Stimulated activated CD4-positive, alpha-beta T cell treated with anti-CD3 and anti-CD28 coated beads, TNF-alpha, amount 100 ng/mL, for 1 hour (primary cell): ENCODE data around the gene XIRP1.
"Not testable (repeated sequence)": the region's sequence is repeated elsewhere in the genome, so short reads cannot be mapped to it uniquely, and the experiment has no call there.

Experiments
- DNase-seq, 3 donors: peaks; one replicate each; pipeline ENCODE4 v3.0.0-alpha.2; 2020; ENCODE audit warnings: low read depth in 3 of 3, low spot score in 1 of 3

Gene XIRP1

DNA sequence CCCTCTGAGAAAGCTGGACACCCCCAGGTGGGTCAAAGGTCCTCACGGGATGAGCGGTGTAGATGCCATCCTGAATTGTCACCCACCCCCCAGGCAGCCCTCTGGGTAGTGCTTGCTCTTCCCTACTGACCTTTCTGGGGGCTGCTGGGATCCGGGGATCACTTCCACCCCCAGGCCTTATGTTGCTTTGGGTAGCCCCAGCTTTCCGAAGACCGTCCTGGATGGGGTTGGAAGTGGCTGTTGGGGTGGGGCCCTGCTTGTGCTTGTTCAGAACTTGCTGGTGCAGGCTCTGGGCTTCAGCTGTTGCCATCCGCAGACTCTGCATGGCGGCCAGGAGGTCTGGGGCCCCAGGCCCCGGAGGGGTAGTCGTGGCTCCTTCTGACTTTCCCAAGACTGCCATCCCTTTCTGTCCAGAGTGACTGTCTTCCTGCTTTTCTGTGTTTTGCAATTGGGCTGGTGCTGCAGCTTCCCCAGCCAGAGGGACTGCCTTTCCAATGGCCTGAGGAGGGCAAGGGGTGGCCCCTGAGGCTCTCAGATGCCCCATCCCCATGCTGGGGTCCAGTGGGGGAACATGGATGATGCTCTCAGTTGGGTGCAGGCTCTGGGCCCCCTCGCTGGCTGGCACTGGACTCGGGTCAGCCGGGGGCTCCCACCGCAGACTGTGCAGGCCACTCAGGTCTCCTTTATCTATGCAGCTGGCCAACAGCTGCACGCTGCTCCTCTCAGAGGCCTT, 6.3 kb downstream of the XIRP1 start:
- no peak for DNase-seq

DNA sequence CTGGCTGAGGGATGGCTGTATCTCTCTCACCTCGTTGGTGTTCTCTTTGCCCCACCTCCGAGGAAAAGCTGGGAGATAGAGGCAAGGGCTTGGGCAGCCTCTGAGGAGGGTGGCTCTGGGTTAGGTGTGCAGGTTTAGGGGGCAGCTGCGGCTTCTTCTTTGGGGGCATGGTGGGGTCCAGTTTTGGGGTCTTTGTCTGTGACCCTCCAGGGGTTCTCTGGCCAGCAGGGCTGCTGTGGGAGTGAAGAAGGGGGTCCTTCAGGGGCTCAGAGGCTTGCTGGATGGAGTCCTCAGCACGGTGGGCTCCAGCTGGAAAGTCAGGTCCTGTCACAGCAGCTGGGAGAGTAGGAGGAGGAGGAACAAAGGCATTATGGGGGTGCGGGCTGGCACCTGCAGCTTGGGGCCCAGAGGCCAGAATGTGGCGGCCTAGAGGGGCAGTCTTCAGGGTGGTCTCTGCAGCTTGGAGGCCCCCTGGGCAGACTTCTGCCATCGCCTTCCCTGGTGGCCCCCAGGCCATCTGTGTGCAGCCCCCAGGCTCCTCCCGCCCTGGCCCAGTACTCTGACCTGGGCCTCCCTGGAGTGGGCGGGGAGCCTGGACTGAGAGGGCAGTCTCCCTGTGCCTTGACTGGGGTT, 7.0 kb downstream of the XIRP1 start:
- no peak for DNase-seq

DNA sequence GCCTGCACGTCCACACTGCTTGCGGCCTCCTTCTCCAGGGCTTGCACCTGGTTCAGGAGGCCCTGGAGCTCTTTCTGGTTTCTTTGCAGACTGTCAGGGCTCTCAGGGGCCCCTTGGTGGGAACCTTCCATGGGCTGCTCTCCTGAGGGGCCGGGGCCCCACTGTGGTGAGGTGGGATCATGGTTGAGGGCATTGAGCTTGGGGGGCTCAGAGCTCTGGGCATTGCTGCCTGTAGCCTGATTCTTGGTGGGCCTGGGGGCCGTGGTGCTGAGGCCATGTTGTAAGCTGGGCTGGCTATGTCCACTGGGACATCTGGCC, 7.5 kb downstream of the XIRP1 start:
- no peak for DNase-seq

DNA sequence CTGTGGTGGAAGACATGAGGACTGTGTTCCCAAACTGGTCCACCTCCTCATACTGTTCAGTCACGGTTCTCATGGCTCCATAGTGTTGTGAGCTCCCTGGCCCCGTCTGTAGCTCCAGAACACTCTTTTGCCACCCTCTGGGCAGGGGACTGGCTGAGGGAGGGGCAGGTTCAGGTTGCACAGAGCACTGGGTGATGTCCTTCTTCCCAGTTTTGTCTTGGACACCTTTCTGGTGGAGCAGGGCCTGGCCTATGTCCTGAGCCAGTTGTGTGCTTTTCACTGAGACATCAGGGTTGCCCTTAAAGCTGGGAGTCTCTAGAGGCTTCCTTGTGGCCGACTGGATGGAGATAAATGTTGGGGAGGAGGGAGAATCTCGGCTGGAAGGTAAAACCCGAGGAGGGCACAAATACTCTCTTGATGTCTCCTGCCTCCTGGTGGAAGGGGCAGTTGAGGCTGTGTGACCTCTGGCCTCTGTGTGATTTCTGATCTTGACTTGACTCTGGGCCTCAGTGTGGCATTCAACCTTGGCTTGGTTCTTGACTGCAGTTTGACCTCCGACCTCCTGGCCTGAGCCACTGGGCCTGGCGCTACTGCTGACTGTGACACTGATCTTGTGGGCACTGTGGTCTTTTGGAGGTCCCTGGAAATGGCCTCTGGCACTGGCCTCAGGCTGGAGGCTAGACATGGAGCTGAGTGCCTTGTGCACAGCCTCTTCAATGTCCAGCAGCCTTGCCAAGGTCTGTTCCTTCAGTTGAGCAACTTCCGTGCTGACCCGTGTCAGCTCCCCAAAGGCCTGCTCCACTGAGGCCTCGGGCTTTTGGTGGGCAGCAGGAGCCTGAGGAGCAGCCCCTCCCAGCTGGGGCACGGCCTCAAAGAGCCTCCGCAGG, 8.1 kb downstream of the XIRP1 start:
- no peak for DNase-seq

DNA sequence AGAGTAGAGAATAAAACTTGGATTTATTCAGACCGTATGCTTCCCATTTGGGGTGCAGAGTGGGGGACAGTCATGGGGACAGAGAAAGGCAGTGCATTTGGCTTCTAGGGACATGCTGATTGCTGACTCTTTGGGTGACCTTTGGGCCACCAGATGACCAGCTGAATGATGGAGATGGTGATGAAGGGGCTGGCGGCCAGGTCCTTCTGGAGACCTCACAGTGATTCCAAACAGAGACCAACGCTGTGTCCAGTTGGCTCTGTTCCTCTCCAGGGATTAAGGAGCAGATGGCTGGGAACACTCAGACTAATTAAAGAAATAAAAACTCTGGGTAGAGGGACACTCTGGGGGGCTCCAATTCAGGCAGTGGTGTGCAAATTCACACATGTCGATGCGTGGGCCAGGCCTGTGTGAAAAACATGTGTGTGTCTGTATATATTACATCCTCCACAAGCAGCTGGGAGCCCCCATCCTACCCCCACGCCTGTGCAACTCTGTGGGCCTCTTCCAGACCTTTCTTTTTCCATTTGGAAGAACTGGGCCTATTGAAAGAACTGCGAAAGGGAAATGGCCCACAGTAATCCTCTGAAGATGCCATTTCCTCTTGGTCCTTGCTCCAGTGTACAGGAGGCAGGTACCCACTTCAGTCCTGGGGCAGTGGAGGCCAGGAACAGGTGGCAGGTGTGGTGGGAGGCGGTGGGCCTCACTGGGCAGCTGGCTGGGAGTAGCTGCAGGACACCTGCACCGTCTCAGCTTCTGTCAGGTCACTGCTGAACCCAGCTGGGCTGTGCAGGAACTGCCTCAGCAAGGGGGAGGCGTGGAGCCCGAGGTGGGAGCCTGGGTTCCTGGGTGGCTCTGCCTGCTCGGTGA, 8.9 kb downstream of the XIRP1 start:
- DNase-seq: no peak

DNA sequence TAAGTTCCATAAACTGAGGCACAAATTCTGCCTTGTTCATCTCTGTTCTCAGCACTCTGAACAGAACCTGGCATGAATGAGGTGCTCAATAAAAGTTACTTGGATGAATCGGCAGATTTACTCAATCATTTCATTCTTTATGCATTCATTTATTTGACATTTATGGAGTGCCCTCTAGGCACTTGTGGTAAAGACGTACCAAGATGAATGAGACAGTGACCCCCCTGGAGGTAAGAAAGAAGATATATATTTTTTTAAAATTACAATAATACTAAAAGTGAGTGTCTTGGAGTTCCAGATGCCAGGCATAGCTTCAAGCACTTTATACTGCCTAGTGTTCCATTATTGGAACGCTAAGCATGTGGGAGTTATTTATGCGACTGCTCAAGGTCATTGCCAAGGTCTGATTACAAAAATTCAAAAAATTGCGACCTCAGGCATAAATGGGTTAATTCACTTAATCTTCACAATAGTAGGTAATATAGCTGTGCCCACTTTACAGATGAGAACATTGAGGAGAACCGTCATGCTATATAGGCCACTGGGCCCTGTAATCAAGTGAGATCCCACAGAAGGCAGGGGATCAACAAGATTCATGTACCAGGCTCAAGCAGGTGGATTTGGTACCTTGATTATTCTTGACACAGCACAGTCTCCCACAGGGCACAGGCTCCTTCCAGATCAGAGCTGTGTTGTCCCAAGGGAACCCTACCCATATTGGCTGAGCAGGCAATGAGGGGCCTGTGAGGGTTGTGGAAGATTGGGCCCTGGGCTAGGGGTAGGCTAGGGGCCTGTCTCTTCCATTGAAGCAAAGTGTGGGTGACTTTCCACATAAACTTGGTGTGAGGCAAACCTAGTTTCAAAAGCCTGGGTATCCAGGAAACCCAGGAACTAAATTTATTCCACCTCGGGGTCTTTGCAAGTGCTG, 10.7 kb downstream of the XIRP1 start:
- DNase-seq: no peak

DNA sequence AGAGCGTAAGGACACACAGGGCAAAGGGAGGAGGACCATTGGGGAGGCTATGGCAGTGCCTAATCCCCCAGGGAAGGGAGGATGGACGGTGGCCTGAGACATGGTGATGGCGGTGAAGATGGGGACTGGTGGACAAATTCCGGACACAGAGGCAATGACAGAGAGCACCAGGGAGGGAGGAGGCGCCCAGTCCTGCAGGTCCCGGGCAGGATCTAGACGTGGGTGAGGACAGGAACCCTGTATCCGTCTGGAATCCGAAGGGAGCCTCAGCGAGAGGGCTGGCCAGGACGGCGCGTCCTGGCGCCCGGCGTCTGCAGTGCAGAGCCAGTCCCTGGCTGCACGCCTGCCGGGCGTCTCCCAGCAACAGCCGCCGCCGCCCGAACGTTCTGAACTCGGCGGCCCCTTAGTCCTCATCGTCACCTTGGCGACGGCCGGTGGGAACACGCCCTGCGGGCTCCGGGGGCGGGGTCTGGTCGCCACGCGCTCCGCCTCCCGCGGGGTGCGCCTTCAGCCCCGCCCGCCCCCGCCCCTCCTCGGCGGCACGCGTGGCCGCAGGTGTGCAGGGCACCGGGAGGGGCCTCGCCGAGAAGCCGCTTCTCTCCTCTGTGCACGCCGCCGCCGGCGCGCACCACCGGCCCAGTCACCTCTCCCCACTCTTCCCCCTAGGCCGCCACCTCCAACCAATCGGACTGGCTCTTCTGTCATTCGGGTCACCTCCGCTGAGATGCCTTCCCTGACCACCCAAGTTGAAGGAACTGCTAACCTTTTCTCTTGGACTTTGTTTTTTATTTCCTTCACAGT, 11.6 kb downstream of the XIRP1 start:
- peak; percentile 66 to 77 (median 75) for DNase-seq

DNA sequence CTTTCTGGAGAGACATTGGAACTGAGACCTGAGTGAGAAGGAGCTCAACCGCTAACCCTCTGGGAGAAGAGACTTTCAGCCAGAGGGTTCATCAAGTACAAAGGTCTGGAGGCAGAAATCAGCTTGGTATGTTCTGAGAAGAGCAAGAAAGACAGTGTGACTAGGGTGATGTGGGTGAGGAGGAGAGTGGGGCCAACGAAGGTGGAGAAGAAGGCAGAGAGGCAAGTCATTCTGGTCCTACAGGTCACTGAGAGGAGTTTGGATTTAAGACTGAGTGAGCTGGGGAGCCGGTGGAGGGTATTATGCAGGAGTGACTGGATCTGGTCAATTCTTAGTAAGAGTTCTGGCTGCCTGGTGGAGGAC, 12.2 kb downstream of the XIRP1 start:
- no peak for DNase-seq

DNA sequence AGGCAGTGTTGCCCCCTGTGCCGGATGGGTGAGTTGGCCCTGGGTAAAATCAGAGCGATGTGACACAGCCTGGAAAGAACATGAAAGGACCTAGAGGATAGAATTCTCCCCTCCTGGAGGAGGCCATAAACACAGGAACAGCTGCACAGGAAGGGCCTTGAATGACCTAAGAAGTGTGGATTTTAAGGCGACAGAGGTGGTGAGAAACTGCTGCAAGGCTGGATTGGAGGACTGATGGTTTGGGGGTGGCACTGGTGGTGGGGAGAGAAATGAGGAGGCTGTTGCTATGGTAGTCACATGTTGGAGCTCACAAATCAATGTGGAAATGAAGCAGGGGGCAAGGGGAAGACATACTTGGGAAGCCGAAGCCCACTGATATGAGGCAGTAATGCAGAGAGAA, 13.8 kb downstream of the XIRP1 start:
- no peak for DNase-seq

DNA sequence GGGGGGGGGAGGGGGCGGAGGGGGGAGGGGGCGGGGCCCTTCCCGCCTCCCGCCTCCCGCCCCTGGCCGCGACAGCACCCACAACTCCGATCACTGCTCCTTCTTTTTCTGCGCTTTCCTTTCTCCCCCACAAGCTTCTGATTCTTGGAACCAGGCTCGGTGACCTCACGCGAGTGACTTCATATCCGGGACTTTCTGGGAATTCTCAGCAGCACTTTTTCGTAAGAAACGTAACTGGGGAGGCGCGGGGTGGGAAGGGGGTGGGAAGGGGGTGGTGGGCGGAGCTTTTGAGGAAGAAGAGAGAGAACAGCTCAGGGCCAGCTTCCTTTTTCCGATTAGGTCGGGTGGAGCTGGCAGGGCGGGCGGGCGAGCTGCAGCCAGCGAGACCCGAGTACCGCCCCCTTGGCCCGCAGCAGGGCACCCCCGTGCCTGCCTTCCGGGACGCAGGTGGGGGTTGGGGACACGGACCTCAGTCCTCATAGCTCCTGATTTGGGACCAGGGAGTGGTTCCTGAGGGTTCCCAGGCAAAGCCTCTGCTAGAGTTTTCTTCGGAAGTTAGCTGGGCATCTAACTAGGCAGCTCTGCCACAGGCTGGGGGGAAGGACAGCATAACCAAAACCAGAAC, 14.6 kb downstream of the XIRP1 start:
- DNase-seq: peak; percentile 17 to 47 (median 32)

DNA sequence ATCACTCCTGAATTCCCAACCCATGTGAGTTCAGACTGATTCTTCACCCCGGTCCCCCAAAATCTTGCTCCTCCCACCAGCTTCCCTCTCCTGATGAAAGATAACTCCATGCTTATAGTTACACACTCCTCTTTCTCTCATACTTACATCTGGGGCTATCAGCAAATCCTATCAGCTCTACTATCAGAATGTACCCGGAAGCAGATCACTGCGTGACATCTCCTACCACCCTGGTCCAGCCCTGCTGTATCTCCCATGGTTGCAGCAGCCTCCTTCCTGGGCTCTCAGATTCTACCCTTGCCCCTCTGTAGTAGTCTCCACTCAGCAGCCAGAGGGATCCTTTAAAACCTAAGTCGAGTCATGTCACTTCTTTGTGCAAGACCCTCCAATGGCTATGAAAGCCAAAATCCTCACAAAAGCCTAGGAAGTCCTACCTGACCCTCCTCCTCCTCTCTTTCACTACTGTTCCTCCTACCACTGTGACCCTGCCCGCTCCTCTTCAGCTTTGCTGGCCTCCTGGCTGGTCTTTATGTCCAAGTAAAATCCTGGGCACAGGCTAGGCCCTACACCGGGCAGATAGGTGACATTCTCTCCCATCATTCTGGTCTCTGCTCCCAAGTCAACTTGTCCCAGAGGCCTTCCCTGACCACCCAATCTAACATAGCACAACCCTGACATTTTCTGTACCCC, 16.2 kb downstream of the XIRP1 start:
- DNase-seq: no peak

DNA sequence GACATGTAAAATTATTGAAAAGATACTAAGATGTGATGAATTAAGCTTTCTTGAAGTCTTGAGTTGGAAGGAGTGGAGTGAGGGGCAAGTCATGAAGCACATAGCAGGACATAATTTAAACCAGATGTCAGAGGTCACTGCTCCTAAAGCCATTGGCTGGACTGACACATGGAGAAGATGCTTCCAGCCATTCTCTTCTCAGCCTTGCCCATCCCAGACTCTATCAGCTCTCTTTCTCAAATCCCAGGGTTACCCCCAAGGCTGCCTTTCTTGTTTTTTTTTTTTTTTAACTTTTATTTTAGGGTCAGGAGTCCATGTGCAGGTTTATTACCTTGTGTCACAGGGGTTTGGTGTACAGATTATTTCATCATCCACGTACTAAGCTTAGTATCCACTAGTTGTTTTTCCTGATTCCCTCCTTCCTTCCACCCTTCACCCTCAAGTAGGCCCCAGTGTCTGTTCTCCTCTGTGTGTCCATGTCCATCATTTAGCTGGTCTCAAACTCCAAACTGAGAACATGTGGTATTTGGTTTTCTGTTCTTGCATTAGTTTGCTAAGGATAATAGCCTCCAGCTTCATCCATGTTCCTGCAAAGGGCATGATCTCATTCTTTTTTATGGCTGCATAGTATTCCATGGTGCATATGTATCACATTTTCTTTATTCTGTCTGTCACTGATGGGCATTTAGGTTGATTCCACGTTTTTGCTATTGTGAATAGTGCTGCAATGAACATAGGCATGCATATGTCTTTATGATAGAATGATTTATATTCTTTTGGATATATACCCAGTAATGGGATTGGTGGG, 18.9 kb downstream of the XIRP1 start:
- DNase-seq: no peak

DNA sequence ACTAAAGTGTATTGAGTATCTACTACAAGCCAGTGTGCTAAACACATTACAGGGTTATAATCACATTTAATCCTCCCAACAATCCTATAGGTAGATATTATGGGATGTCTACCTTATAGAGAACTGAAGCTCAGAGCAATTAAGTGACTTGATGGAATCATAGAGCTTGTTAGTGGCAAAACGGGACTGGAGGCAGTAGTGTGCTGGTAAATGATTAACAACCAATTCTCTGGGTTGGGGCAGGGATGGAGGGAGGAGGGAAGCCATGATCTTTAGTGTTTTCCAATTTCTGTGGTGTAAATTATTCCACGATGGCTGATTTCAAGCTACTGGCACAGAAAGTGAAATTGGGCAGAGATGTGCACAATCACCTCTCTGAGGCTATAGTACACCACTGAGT, 20.5 kb downstream of the XIRP1 start:
- no peak for DNase-seq

DNA sequence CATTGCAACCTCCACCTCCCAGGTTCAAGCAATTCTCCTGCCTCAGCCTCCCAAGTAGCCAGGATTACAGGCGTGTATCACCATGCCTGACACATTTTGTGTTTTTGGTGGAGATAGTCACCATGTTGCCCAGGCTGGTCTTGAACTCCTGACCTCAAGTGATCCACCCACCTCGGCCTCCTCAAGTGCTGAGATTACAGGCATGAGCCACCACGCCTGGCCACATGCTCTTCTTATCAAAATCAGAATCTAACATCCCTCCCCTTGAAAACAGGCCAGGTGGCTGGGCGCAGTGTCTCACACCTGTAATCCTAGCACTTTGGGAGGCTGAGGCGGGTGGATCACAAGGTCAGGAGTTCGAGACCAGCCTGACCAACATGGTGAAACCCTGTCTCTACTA, 21.5 kb downstream of the XIRP1 start:
- DNase-seq: not testable (repeated sequence)

DNA sequence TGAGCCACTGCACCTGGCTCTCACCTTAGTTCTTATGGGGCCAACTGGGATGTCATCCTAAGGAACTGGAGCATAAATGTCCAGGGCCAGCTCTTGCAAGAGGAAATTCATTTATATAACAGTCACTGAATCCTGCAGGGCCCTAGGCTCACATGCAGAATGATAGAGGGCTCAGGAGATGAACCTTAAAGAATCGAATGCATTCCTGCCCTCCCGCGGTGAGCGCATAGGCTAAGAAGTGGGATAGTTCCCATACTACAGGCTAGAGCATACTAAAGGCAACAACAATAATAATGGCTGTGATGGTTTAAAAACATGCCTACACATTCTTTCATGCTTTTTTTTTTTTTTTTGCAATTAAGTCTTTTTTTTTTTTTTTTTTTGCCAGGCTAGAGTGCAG, 21.9 kb downstream of the XIRP1 start:
- no peak for DNase-seq

DNA sequence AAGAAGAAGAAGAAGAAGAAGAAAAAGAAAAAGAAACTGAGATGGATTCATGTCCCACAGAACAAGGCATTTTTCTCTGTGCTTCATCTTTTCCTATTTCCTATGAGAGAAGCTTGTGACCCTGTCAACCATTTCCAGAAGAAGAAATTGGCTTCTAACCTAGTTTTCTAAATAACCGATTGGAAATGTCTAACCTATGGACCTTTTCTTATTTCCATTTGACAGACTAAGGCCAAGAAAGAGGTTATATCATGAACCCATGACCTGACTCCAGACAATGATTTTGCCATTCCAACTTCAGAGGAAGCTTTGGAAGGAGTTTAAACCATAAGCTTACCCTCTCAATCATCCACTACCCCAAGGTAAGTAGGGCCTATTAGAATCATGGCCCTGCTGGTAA, 22.7 kb downstream of the XIRP1 start:
- DNase-seq: no peak

DNA sequence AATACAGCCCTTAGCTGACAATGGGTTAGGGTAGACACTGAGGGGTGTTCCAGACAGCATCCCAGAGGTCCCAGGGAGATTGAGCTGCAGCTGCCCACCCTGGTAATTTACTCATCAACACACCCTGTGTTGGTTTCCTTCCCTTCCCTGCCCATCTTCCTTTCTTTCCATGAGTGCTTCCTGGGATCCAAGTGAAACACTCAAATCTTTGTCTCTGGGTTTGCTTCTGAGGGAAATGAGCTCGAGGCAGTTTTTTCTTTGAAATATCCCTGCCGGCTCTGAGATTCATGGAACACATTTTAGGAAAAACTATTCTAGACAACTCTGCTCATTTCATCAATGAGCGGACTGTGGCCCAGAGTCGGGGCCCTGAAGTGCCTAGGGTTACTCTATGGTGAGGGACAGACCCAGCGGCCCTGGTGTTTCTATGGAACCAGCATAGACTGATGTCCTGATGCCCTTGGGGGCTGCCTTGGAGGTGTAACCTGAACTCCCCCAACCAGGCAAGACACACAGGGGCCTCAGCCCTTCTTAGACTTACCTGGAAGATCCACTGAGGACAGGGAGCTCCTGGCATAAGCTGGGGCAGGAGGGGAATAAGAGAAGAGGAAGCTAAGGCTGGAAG, 24.1 kb downstream of the XIRP1 start:
- DNase-seq: no peak
